ENCODE results near the gene OR10T2.

OR10T2 gene

GRCh38 chr1:158398818-158399514 lies at the start of gene OR10T2:
TSS of gene OR10T2 (minus strand) at chr1:158399466. CDS start at chr1:158399466, 0 bp downstream.
- TF ChIP-seq GATA3 (IDR thresholded peaks at IDR 0.05; ENCODE audit: low read depth, low read length): no peak
- no peak for TF ChIP-seq GATA2 (IDR thresholded peaks at IDR 0.05; ENCODE audit: low read depth, low read length)

DNA sequence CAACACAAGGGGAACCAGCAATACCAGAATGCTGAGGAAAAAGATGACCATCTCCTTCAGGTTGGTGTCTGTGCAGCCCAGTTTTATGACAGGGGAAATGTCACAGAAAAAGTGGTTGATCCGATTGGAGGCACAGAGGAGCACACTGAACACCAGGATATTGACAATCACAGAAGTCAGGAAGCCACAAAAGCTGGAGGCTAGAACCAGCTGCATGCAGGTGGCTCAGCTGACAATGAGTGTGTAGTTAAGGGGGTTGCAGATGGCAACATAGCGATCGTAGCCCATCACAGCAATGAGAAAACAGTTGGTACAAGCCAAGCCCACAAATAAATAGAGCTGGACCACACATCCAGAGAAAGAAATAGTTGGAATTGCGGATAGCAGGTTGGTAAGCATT lies 46.1 kb upstream of the OR10T2 start:
- TF ChIP-seq GATA3 (IDR thresholded peaks at IDR 0.05; ENCODE audit: low read depth, low read length): no peak
- no peak for TF ChIP-seq GATA2 (IDR thresholded peaks at IDR 0.05; ENCODE audit: low read depth, low read length)

- TF ChIP-seq GATA2 (IDR thresholded peaks at IDR 0.05; ENCODE audit: low read depth, low read length) (no peak), GATA3 (IDR thresholded peaks at IDR 0.05; ENCODE audit: low read depth, low read length) (no peak)
These were observed 35.5 kb upstream of the OR10T2 start for GRCh38 chr1:158434741-158435140.

- TF ChIP-seq GATA3 (IDR thresholded peaks at IDR 0.05; ENCODE audit: low read depth, low read length) (no peak), GATA2 (IDR thresholded peaks at IDR 0.05; ENCODE audit: low read depth, low read length) (no peak)
These were observed 26.9 kb upstream of the OR10T2 start, which contains the start of gene OR10K2 for GRCh38 chr1:158426137-158426536. TSS of gene OR10K2 (minus strand) at chr1:158426237. CDS start at chr1:158420866, 5,371 bp downstream.

DNA sequence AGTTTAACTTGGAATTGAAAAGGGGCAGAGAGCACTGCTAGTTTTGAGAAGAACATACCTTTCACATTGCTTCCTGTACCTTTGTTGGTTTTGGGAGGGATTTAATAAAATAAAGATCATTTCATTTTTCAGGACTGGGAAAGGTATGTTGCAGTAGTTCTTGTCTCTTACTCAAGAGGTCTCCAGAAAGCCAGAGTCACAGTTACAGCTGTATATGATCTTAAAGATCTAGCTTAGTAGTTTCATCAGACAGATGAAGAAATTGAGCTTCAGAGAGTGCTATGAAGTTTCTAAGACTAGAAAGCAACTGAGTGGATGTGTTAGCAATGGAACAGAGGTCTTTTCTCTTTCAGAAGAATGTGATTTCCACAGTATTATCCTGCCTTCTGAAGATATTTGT lies 25.8 kb upstream of the OR10T2 start:
- no peak for TF ChIP-seq GATA3 (IDR thresholded peaks at IDR 0.05; ENCODE audit: low read depth, low read length)
- TF ChIP-seq GATA2 (IDR thresholded peaks at IDR 0.05; ENCODE audit: low read depth, low read length): no peak

- no peak for TF ChIP-seq GATA2 (IDR thresholded peaks at IDR 0.05; ENCODE audit: low read depth, low read length)
- TF ChIP-seq GATA3 (IDR thresholded peaks at IDR 0.05; ENCODE audit: low read depth, low read length): no peak
These were observed 22.9 kb upstream of the OR10T2 start for GRCh38 chr1:158422212-158422611.

DNA sequence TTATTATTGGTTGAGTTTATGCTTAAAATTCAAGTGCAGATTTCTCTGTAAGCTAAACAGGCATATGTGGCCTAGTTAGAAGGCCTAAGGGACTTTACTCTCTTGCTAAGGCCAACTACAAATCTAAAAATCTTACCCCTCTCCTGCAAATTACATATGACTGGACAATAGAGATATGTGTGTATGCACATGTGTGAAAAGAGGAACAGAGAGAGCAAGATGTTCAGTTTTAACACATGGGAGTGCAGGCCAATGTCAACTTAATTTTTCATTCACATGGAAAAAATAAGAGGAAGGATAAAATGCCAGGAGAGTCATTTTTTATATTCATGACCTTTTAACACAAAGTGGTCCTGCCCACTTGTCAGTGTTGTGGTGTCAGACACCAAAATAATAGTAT lies 18.3 kb upstream of the OR10T2 start:
- TF ChIP-seq GATA2 (IDR thresholded peaks at IDR 0.05; ENCODE audit: low read depth, low read length) (no peak), GATA3 (IDR thresholded peaks at IDR 0.05; ENCODE audit: low read depth, low read length) (no peak)

- TF ChIP-seq GATA2 (IDR thresholded peaks at IDR 0.05; ENCODE audit: low read depth, low read length): no peak
- TF ChIP-seq GATA3 (IDR thresholded peaks at IDR 0.05; ENCODE audit: low read depth, low read length): no peak
These were observed 15.5 kb upstream of the OR10T2 start for GRCh38 chr1:158414651-158415345.

GRCh38 chr1:158407092-158407491 lies 7.8 kb upstream of the OR10T2 start:
- TF ChIP-seq GATA3 (IDR thresholded peaks at IDR 0.05; ENCODE audit: low read depth, low read length) (no peak), GATA2 (IDR thresholded peaks at IDR 0.05; ENCODE audit: low read depth, low read length) (no peak)

DNA sequence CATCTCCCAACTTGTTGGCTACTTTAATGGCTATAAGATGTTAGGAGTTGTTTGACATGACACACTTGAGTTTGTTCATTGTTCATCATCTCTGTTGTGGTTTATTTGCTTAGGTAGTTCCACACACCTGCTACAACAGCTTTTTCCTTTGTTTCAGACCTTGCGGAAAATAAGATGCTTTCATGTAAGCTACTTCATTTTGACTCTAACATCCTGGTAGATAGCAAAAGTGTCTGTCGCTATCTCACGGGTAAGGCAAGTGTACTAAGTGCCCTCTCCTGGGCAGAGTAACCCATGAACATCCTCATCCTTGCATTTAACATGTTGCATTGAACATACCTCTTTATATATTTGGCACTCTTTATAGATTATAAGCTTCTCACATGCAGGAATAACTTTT lies 1.6 kb upstream of the OR10T2 start:
- TF ChIP-seq GATA2 (IDR thresholded peaks at IDR 0.05; ENCODE audit: low read depth, low read length): no peak
- TF ChIP-seq GATA3 (IDR thresholded peaks at IDR 0.05; ENCODE audit: low read depth, low read length): no peak

DNA sequence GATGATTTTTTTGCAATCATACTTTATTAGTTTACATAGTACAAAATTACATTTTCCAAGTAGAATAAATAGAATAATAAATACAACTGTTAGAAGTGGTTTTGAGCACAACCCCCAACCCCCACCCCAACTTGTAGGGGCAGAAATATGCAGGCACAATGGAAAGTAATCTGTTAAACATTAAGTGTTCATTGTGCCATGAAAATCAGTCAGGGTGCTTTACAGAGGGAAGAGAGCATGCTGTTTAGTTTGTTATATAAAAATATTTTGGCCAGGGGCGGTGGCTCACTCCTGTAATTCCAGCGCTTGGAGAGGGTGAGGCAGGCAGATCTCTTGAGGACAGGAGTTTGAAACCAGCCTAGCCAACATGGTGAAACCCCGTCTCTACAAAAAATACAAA lies 2.6 kb downstream of the OR10T2 start:
- TF ChIP-seq GATA2 (IDR thresholded peaks at IDR 0.05; ENCODE audit: low read depth, low read length): no peak
- TF ChIP-seq GATA3 (IDR thresholded peaks at IDR 0.05; ENCODE audit: low read depth, low read length): no peak

DNA sequence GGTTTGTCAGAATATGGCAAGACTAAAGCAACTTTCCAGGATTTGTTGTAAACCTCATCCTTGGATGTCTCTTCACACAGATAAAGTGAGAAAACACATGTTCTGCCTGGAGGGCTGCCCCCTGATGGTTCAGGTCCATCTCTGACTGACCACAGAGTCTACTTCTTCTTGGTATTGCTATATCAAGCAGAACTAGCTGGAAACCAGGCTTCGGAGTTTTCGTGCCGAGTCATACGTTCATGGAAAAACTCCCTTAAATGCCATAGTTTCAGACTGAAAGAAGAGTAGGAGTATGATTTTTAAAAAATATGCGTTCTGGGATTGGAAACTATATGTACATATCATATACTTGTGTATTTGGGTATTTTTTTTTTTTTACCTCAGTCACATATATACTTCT lies 5.8 kb downstream of the OR10T2 start:
- TF ChIP-seq GATA2 (IDR thresholded peaks at IDR 0.05; ENCODE audit: low read depth, low read length) (no peak), GATA3 (IDR thresholded peaks at IDR 0.05; ENCODE audit: low read depth, low read length) (no peak)

DNA sequence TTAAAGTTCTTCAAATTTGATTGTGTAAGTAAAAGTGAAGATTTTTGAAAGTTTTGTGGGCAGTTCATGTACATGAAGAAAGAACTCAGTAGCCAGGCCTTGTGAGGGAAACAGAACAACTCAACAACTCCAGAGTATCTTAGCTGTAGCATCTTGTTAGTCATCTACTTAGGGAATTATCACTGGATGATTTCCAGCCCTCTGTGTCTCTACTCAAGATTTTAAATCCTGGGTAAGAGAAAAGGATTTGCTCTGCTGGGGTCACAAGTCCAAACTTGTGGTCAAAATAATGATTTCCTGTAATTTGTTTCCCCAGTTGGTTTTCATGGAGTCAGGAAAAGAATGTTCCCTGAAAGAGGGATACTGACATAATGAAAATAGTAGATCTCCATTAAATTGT lies 8.2 kb downstream of the OR10T2 start:
- no peak for TF ChIP-seq GATA2 (IDR thresholded peaks at IDR 0.05; ENCODE audit: low read depth, low read length)
- TF ChIP-seq GATA3 (IDR thresholded peaks at IDR 0.05; ENCODE audit: low read depth, low read length): no peak

GRCh38 chr1:158390331-158390730 lies 8.9 kb downstream of the OR10T2 start:
- TF ChIP-seq GATA3 (IDR thresholded peaks at IDR 0.05; ENCODE audit: low read depth, low read length): no peak
- TF ChIP-seq GATA2 (IDR thresholded peaks at IDR 0.05; ENCODE audit: low read depth, low read length): no peak

GRCh38 chr1:158374860-158375259 lies 24.4 kb downstream of the OR10T2 start:
- TF ChIP-seq GATA3 (IDR thresholded peaks at IDR 0.05; ENCODE audit: low read depth, low read length): no peak
- TF ChIP-seq GATA2 (IDR thresholded peaks at IDR 0.05; ENCODE audit: low read depth, low read length): no peak

Measured in SH-SY5Y (cell line).